ENCODE data around the gene OSTF1. TPM values are rescaled to one million over a fixed set of nuclear protein-coding genes. Genes with fewer than 3 reads are reported as not detected.

The OSTF1 gene
- total RNA-seq, 1 donor from 2014 or later = 25.1 TPM

GRCh38 chr9:75071530-75072122 is 16.7 kb upstream of the OSTF1 start:
- Histone ChIP-seq H3K27ac (no peak overlapping the region), H3K4me3 (no peak overlapping the region), H3K36me3 (peaks cover 5 to 28% of the 10 kb centered on the region in 2 donors), H3K9me3 (no peaks in the 10 kb centered on the region), H3K27me3 (no peaks in the 10 kb centered on the region), H3K4me1 (no peaks in the 10 kb centered on the region)
- intact Hi-C loops (cut with DNase I) = no loop called here
- no peak for DNase-seq (ENCODE audit: low spot score in 2 of 2)
- TF ChIP-seq CTCF (IDR thresholded peaks at IDR 0.05) = no peak

DNA sequence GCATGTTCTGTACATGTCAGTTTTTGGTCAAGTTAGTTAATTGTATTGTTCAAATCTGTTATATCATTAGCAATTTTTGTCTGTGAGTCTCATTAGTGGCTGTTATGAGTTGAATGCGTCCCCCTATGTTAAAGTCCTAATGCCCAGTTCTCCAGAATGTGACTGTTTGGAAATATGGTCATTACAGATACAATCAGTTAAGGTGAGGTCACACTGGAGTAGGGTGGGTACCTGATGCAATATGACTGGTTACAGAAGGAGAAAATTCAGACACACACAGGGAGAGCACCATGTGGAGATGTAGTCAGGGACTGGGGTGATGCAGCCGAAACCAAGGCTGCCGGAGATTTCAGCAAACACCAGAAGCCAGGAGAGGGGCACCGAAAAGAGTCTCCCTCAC is 15.4 kb upstream of the OSTF1 start:
- H3K9me3 ChIP-seq = no peaks in the 10 kb centered on the region
- H3K4me1 ChIP-seq = no peaks in the 10 kb centered on the region
- intact Hi-C loops (cut with DNase I) = no loop called here
- no peak overlapping the region for H3K4me3 ChIP-seq
- H3K36me3 ChIP-seq = peaks cover 5 to 17% of the 10 kb centered on the region in 2 donors
- H3K27me3 ChIP-seq = no peaks in the 10 kb centered on the region
- TF ChIP-seq CTCF (IDR thresholded peaks at IDR 0.05) = no peak
- no peak for DNase-seq (ENCODE audit: low spot score in 2 of 2)
- H3K27ac ChIP-seq = no peak overlapping the region

GRCh38 chr9:75081632-75082031 is 6.7 kb upstream of the OSTF1 start:
- intact Hi-C loops (cut with DNase I) = loop anchor here (10.0 kb wide), 1 partner anchor 813 kb away; the partner anchor contains the start of gene PCSK5
- no peak for TF ChIP-seq CTCF (IDR thresholded peaks at IDR 0.05)
- H3K27ac ChIP-seq = no peak overlapping the region
- no peak overlapping the region for H3K4me3 ChIP-seq
- H3K4me1 ChIP-seq = peaks cover 2 to 4% of the 10 kb centered on the region in 2 donors
- no peaks in the 10 kb centered on the region for H3K9me3 ChIP-seq
- peaks cover 11 to 20% of the 10 kb centered on the region in 2 donors for H3K36me3 ChIP-seq
- H3K27me3 ChIP-seq = no peaks in the 10 kb centered on the region
- DNase-seq (ENCODE audit: low spot score in 2 of 2) = no peak

DNA sequence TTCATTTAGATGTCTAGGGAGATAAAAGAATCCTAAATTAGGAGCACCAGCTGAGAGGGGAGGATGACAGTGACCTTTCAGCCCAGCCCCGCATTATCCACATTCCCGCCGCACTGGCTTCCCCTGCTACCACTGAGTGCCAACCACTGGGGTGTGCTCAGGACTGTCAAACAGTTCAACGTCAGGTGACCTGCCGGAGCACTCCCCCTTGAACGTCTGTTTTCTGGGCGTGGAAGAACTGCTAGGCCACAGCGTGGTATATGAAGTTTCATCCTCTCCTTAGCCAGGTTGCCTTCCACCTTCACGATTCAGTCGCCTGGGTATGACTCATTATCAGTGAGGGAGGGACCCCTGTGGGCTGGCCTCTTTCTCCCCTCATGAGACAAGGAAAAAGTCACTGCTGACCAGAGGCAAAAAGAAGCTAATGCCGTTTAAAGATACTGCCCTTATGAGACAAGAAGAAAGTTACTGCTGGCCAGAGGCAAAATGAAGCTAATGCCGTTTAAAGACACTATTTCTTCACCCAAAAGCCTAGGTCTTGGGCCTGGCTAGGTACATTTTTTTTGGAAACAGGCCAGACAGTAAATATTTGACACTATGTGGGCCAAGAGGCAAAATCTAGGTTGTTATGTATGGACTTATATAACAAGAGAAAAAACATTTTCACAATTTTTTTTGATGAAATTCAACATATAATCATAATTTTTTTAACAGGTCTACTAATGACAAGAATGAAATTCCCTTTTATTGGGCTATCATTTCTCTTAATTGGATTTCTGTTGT is 4.9 kb upstream of the OSTF1 start:
- Histone ChIP-seq H3K36me3 (peaks cover 11 to 15% of the 10 kb centered on the region in 2 donors), H3K9me3 (no peaks in the 10 kb centered on the region), H3K4me1 (peaks cover 2 to 4% of the 10 kb centered on the region in 2 donors), H3K27ac (no peak overlapping the region), H3K27me3 (no peaks in the 10 kb centered on the region), H3K4me3 (no peak overlapping the region)
- no peak for DNase-seq (ENCODE audit: low spot score in 2 of 2)
- intact Hi-C loops (cut with DNase I) = loop anchor here (10.0 kb wide), 1 partner anchor 811 kb away; the partner anchor contains the start of gene PCSK5
- no peak for TF ChIP-seq CTCF (IDR thresholded peaks at IDR 0.05)

GRCh38 chr9:75084081-75084672 is 4.1 kb upstream of the OSTF1 start:
- Histone ChIP-seq H3K27me3 (no peaks in the 10 kb centered on the region), H3K4me3 (no peak overlapping the region), H3K27ac (no peak overlapping the region), H3K4me1 (peaks cover 4% of the 10 kb centered on the region in 2 donors), H3K36me3 (peaks cover 11 to 15% of the 10 kb centered on the region in 2 donors), H3K9me3 (no peaks in the 10 kb centered on the region)
- intact Hi-C loops (cut with DNase I) = loop anchor here (10.0 kb wide), 1 partner anchor 811 kb away; the partner anchor contains the start of gene PCSK5
- no peak for DNase-seq (ENCODE audit: low spot score in 2 of 2)
- TF ChIP-seq CTCF (IDR thresholded peaks at IDR 0.05) = no peak
